Stimulated activated effector memory CD8-positive, alpha-beta T cell treated with anti-CD3 and anti-CD28 coated beads, Interleukin-12 subunit alpha, Interleukin-12 subunit beta, amount 100 ng/mL, for 72 hours (primary cell): ENCODE measurements around the gene ERVW-1.
"Not testable (repeated sequence)": the region's sequence is repeated elsewhere in the genome, so short reads cannot be mapped to it uniquely, and the experiment has no call there.

Experiments
- ATAC-seq: fragments of 150-1000 bp; cut with Tn5 transposase; 2 replicates; pipeline ENCODE4 v1.10.0; 2021
- DNase-seq, 2 donors: peaks; one replicate each; pipeline ENCODE4 v3.0.0; 2021 to 2022; ENCODE audit warnings: low spot score in 2 of 2
- H3K27ac Mint-ChIP-seq: one replicate; pipeline ENCODE4 v1.8.0; 2022; ENCODE audit warnings: mild to moderate bottlenecking, mixed read lengths
- H3K36me3 Mint-ChIP-seq: one replicate; pipeline ENCODE4 v1.8.0; 2022; ENCODE audit warnings: mild to moderate bottlenecking, mixed read lengths
- H3K4me1 Mint-ChIP-seq: one replicate; pipeline ENCODE4 v1.8.0; 2022; ENCODE audit warnings: mixed read lengths
- H3K4me3 Mint-ChIP-seq: one replicate; pipeline ENCODE4 v1.8.0; 2022; ENCODE audit warnings: mild to moderate bottlenecking, mixed read lengths
- H3K9me3 Mint-ChIP-seq: one replicate; pipeline ENCODE4 v1.8.0; 2022; ENCODE audit warnings: mixed read lengths

Gene ERVW-1

GRCh38 chr7:92484226-92484625 is 6.5 kb upstream of the ERVW-1 start:
- not testable (repeated sequence) for DNase-seq, ATAC-seq, H3K9me3 Mint-ChIP-seq, H3K27ac Mint-ChIP-seq, H3K4me1 Mint-ChIP-seq, H3K4me3 Mint-ChIP-seq
- peaks cover 36% of the 10 kb centered on the region for H3K36me3 Mint-ChIP-seq

DNA sequence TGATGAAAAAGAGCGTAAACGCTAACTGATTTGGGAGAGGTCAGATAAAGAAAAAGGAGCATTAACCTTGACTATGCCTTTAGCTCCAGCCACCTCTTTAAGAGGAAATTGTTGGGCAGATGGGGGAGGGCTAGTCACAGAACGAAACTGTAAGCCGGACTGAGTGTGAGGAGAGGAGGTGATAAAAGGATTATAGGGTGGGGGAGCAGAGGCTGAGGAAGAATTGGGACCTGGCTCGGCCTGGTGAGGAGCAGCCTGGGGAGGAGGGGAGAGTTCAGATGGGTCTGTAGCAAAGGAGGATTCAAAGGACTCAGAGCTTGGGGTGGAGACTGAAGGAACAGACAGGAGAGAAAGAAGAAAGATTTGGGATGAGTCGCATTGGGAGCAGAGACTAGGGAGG is 5.9 kb upstream of the ERVW-1 start:
- peak in 1 of 2 donors; percentile 32 for DNase-seq
- not testable (repeated sequence) for ATAC-seq, H3K9me3 Mint-ChIP-seq, H3K27ac Mint-ChIP-seq, H3K4me1 Mint-ChIP-seq, H3K4me3 Mint-ChIP-seq
- H3K36me3 Mint-ChIP-seq: peaks cover 30% of the 10 kb centered on the region

GRCh38 chr7:92479146-92479545 is 1.4 kb upstream of the ERVW-1 start:
- not testable (repeated sequence) for H3K9me3 Mint-ChIP-seq, H3K4me1 Mint-ChIP-seq, H3K36me3 Mint-ChIP-seq, ATAC-seq, H3K4me3 Mint-ChIP-seq, H3K27ac Mint-ChIP-seq
- DNase-seq: peak in 1 of 2 donors; percentile 20

- Mint-ChIP-seq H3K4me3 (no peak overlapping the region), H3K36me3 (no peaks in the 10 kb centered on the region), H3K27ac (no peak overlapping the region), H3K4me1 (no peaks in the 10 kb centered on the region), H3K9me3 (no peaks in the 10 kb centered on the region)
- DNase-seq: peak in 1 of 2 donors; percentile 12
- ATAC-seq: no peak
Measured at GRCh38 chr7:92478711-92479110, 965 bp upstream of the ERVW-1 start.

DNA sequence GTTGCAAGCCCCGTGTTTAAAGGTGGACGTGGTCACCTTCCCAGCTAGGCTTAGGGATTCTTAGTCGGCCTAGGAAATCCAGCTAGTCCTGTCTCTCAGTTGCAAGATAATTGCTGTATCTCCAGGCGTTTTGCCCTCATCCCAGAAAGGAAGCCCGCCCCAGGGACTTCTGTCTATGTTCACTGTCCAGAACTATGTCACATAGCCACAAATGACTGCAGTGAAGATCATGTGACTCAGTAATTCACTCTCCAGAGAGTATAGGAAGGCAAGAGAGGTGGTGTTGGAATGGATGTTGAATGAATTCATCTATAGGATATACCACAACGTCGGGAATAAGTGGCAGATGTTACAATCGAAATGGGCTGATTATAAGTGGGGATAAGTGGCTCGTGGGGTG is 349 bp upstream of the ERVW-1 start:
- Mint-ChIP-seq H3K27ac (no peak overlapping the region), H3K36me3 (no peaks in the 10 kb centered on the region), H3K4me3 (no peak overlapping the region), H3K9me3 (no peaks in the 10 kb centered on the region), H3K4me1 (no peaks in the 10 kb centered on the region)
- ATAC-seq (no peak), DNase-seq (no peak)

DNA sequence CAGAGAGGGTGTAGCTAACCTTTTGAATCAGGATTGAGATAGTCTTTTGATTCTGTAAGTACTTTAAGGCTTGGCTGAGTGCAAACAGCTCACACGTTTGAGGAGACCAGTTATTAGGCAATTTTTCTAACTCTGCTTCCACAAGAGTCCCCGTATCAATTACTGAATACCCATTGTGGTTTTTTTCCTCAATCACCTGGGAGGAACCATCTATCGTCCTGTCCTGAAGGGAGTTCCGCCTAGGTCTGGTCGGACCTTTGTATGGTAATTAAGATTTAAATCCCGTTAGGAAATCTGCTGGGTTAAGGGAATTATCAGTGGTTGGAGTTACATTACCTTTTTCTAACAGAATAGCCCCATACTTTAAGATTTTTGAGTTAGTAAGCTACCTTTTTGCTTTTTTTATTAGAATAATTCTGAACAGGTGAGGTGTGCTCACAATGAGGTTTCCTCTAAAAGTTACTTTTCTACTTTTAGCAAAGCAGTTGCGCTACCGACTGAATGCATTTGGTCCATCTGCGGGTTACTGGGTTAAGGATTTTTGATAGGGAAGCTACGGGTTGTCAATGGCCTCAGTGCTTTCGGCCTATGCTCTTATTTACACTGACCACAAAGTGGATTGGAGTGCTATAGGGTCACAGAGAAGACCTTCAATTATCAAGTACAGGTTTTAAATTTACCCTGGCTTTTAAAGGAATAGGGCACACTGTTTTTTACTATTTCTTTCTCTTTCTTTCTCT is 1.7 kb downstream of the ERVW-1 start:
- H3K36me3 Mint-ChIP-seq, H3K27ac Mint-ChIP-seq, H3K4me3 Mint-ChIP-seq, H3K4me1 Mint-ChIP-seq, ATAC-seq, DNase-seq, H3K9me3 Mint-ChIP-seq: not testable (repeated sequence)

DNA sequence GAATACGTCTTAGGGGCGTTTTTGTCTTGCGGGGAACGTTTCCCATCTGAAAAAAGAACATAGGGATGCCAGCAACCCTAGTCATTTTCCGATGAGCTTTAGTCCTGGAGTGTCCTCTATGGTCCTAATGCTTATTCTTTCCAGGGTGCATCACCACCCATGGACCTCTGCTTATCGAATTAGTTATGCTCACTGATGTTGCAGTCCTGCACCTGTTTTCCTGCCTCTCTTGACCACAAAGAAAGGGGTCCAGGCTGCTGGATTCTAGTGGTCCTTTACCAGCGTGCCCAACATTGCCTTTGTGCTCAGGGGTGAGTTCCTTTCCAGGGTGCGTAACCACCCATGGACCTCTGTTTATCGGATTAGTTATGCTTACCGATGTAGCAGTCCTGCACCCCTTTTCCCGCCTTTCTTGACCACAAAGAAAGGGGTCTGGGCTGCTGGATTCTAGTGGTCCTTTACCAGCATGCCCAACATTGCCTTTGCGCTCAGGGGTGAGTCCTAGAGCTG is 2.4 kb downstream of the ERVW-1 start:
- not testable (repeated sequence) for H3K9me3 Mint-ChIP-seq, DNase-seq, H3K4me3 Mint-ChIP-seq, H3K4me1 Mint-ChIP-seq, H3K27ac Mint-ChIP-seq, H3K36me3 Mint-ChIP-seq, ATAC-seq

- not testable (repeated sequence) for H3K4me3 Mint-ChIP-seq, ATAC-seq, H3K27ac Mint-ChIP-seq, H3K4me1 Mint-ChIP-seq, DNase-seq, H3K9me3 Mint-ChIP-seq, H3K36me3 Mint-ChIP-seq
Measured at GRCh38 chr7:92473989-92474388, 3.8 kb downstream of the ERVW-1 start.

- ATAC-seq, H3K4me1 Mint-ChIP-seq, DNase-seq, H3K36me3 Mint-ChIP-seq, H3K4me3 Mint-ChIP-seq, H3K27ac Mint-ChIP-seq, H3K9me3 Mint-ChIP-seq: not testable (repeated sequence)
Measured at GRCh38 chr7:92468589-92468988, 9.2 kb downstream of the ERVW-1 start.

DNA sequence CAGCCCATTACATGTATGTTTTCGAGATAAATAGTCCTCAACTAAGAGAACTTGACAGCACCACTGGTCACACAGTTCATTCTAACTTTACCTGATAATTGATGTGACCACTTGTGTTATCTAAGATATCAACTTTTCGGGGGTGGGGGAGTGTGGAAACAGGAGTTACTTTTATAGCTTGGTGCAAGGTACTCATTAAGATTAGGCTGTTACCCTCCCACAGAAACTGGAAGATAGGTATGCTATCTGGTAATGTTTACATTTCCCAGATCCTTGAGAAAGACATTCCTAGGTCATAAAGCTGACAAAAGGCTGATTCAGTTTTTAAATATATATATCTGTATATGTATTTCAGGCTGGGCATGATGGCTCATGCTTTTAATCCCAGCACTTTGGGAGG is 11.1 kb downstream of the ERVW-1 start:
- DNase-seq (no peak), ATAC-seq (no peak)
- Mint-ChIP-seq H3K36me3 (no peaks in the 10 kb centered on the region), H3K4me1 (no peaks in the 10 kb centered on the region), H3K9me3 (peaks cover 2% of the 10 kb centered on the region), H3K27ac (no peak overlapping the region), H3K4me3 (no peak overlapping the region)

- no peak for DNase-seq
- Mint-ChIP-seq H3K27ac (no peak overlapping the region), H3K9me3 (peaks cover 2% of the 10 kb centered on the region), H3K36me3 (no peaks in the 10 kb centered on the region), H3K4me3 (no peak overlapping the region), H3K4me1 (no peaks in the 10 kb centered on the region)
- ATAC-seq: no peak
Measured at GRCh38 chr7:92464515-92464914, 13.2 kb downstream of the ERVW-1 start.

GRCh38 chr7:92462560-92462959 is 15.2 kb downstream of the ERVW-1 start:
- Mint-ChIP-seq H3K27ac (no peak overlapping the region), H3K9me3 (no peaks in the 10 kb centered on the region), H3K36me3 (peaks cover 6% of the 10 kb centered on the region), H3K4me1 (no peaks in the 10 kb centered on the region), H3K4me3 (no peak overlapping the region)
- DNase-seq (no peak), ATAC-seq (no peak)

DNA sequence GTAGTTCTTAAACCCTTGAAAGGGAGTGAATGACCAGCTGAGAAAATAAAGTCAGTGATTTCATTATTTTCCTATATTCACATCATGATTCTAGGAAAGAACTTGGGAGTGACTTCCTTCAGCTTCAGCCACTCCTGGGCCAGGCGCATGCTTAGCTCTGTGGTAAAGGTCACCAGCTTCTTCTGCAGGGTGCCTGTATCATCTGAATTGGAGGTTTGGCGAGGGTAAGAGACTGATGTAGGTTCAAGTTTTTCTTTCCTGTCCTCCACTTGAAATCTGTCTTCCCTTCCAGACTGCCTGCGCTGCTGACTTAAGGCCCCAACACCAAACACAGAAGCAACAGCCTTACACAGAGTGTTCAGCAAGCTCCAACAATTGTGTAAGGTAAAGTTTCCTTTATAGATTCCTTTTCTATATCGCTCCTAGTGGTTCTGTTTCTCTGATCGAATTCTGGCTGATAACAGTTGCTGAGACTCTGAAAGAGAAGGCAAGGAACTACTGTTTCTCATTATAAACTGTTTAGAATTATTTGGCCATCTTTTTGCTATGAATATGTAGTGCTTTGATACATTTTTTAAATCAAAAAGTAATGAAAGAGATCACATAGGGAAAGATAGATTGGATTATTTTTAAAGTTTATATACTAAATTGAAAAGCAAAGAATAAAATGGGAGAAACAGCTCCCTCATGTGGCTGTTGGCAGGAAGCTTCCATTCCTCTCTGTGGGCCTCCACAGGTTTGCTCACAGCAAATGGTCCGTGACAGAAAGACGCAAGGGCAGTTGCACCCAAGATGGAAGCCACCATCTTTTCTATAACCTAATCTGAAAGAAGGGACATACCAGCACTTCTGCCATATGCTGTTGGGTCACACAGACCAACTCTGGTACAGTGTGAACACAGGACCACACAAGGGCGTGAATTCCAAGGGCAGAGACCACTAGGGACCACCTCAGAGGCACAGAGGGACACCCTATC is 16.4 kb downstream of the ERVW-1 start:
- Mint-ChIP-seq H3K4me3 (no peak overlapping the region), H3K36me3 (peaks cover 19% of the 10 kb centered on the region), H3K9me3 (no peaks in the 10 kb centered on the region), H3K4me1 (no peaks in the 10 kb centered on the region), H3K27ac (no peak overlapping the region)
- peak; percentile 62 for ATAC-seq
- DNase-seq: peak in 1 of 2 donors; percentile 55

DNA sequence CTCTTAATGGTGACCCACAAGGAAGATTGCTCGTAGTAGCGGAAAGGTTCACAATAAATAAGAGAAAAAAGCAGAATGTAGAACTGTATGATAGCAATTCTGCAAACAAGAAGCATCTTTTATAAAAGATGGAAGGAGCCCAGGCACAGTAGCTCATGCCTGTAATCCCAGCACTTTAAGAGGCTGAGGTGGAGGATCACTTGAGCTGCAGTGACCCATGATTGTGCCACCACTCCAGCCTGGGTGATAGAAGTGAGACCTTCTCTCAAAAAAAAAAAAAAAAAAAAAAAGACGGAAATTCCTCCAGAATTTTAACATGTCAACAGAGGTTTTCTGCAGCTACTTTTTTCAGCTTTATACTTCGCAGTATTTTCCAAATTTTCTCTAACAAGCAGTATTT is 17.2 kb downstream of the ERVW-1 start:
- DNase-seq (no peak), ATAC-seq (no peak)
- Mint-ChIP-seq H3K4me1 (no peaks in the 10 kb centered on the region), H3K4me3 (no peak overlapping the region), H3K27ac (no peak overlapping the region), H3K36me3 (peaks cover 27% of the 10 kb centered on the region), H3K9me3 (no peaks in the 10 kb centered on the region)

GRCh38 chr7:92460109-92460508 is 17.6 kb downstream of the ERVW-1 start:
- H3K4me1 Mint-ChIP-seq: no peaks in the 10 kb centered on the region

More at GRCh38 chr7:92460109-92460508, 17.6 kb downstream of the ERVW-1 start:
- DNase-seq: no peak
- no peaks in the 10 kb centered on the region for H3K9me3 Mint-ChIP-seq
- H3K36me3 Mint-ChIP-seq: peaks cover 31% of the 10 kb centered on the region
- no peak overlapping the region for H3K27ac Mint-ChIP-seq
- no peak for ATAC-seq
- no peak overlapping the region for H3K4me3 Mint-ChIP-seq
